HG03064 (cell line): ENCODE results near the gene XXYLT1.
"Not testable (repeated sequence)": the region's sequence is repeated elsewhere in the genome, so short reads cannot be mapped to it uniquely, and the experiment has no call there.

ENCODE experiments used
- ATAC-seq: cut with Tn5 transposase; IDR thresholded peaks from one replicate; pipeline ENCODE4 v1.9.1; 2021; ENCODE audit warnings: low read depth; ENCODE audit not compliant: unreplicated experiment

Gene XXYLT1

DNA sequence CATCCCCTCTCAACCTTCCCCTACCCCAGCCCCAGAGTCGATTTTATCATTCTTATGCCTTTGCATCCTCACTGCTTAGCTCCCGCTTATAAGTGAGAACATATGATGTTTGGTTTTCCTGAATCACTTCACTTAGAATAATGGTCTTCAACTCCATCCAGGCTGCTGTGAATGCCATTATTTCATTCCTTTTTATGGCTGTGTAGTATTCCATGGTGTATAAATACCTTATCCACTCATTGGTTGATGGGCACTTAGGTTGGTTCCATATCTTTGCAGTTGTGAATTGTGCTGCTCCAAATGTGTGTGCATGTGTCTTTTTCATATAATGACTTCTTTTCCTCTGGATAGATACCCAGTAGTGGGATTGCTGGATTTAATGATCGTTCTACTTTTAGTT, 233.4 kb downstream of the XXYLT1 start:
- not testable (repeated sequence) for ATAC-seq

DNA sequence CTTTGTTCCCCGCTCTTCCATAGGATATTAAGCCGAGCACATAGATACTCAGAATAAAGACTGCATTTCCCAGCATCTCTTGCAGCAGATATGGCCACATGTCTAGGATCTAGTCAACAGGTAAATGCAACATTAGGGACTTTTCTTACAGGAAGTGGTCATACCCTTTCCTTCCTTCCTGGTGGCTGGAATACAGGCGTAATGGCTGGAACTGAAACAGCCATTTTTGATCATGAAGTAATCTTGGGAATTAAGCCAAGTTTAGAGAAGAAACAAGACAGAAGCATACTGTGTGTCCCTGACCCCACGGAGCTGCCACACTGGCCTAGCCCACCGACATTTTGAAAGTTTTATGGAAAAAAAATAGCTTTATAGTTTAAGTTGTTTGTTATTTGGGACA, 234.0 kb downstream of the XXYLT1 start:
- ATAC-seq, result no peak

GRCh38 chr3:195036574-195036973, 234.4 kb downstream of the XXYLT1 start:
- ATAC-seq, result no peak

GRCh38 chr3:195036203-195036505, 234.8 kb downstream of the XXYLT1 start:
- no peak for ATAC-seq

GRCh38 chr3:195035345-195036202, 235.4 kb downstream of the XXYLT1 start:
- no peak for ATAC-seq

GRCh38 chr3:195034541-195034940, 236.4 kb downstream of the XXYLT1 start:
- no peak for ATAC-seq

DNA sequence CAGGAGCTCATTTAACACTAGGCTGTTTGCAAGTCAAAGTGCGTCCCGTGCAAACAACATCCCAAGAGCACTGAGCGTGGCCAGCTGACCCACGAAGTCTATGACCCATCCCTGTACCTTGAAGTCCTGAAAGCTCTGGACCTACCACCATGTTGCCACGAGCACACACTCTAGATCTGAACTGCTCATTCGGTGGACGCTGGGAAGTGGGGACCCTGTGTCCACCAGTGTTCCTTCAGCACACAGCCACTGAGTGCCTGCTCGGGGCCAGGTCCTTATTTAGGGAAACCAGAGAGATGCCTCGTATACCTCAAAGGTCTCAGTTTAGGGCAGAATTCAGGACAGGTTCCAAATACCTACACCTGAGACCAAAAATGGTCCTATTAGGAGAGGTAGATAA, 236.9 kb downstream of the XXYLT1 start:
- ATAC-seq, result no peak

GRCh38 chr3:195033531-195034091, 237.3 kb downstream of the XXYLT1 start:
- ATAC-seq, result no peak

DNA sequence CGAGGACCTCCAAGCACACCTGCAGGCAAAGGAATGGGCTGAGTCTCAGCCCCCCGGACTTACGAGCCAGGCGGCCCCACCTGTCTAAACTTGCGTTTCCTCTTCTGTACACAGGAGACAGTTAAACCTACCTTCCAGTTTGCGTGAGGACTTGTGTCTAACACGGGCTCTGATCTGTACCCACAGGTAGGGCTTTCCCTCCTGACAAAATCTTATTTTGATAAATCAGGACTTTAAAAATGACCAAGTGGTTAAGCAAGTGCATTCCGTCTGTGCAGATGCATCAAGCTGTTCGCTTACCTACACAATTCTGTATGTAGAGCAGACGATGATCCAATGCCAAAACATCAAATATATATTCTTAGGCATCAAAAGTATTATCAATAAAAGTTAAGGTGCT, 238.0 kb downstream of the XXYLT1 start:
- ATAC-seq, result no peak

DNA sequence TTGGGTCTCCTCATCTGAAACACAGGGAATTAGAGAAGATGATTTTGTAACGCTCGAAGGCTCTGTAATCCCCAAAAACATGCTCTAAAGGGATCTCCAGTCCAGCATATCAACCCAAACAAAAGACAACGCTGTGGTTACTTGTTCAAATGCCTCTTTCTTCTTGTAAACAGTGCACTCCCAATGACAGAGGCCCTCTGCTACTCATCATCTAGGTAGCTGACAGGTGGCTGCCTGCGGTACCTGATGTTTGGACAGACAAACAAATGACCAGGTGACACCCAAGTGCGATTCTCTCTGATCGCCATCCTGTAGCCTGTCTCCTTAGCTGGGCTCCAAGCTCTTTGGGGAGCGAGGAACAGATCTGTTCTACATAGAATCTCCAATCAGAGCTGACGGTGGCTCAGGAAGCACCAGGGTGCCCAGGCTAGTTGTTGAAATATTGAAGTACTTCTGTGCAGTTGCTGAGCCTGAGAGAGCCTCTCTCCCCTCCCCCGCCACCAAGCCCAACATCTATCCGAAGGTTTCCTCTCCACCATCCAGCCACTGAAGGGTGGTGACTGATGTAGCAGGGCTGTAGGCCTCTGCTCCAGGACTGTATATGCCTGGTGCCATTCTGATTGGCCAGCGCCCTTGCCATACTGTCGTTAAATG, 238.7 kb downstream of the XXYLT1 start:
- ATAC-seq, result no peak

DNA sequence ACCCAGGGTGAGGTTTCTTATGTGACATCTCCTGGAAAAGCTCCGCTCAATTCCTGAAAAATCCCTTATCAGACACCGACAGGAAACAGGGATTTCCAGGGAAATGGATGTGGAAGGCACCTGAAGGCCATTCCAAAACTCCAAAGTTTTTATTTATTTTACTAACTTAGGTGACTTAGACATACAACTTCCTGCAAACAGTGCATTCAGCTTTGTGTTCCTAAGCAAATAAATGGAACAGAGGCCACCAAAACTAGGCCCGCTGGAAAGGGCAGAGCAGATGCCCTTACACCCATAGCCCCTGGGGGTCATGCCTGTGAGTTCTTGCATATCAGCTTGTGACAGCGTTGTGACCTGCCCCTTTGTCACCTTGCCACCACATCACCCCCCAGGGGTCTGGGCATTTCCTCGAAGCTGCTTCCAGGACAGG, 239.4 kb downstream of the XXYLT1 start:
- ATAC-seq, result no peak

DNA sequence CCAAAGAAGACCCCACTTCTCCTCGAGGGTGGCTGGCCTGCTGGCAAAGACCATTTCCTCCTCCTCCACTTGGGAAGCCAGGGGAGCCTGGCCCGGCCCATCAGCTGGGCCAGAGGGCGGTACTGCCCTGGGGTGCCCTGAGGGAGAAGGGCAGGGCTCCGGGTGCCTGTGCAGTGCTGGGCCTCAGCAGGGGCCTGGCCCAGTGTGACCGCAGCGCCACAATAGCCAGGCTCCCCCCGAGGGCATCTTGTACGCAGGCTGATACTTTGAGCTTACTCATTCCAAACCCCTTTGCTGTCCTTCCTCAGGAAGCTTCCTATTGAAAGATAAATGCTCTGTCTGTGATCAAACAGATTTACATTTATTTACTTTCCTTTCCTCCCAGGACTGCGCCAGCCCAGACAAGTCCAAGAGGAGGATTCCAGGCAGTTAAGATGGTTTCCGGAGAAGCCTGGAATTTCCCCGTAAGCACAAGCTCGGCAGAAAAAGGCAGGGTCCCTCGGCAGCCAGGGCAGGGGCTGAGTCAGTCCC, 240.1 kb downstream of the XXYLT1 start:
- no peak for ATAC-seq

GRCh38 chr3:195028877-195029606, 241.9 kb downstream of the XXYLT1 start:
- no peak for ATAC-seq

- ATAC-seq, result no peak
Observed at GRCh38 chr3:195025884-195026200, 245.1 kb downstream of the XXYLT1 start.

DNA sequence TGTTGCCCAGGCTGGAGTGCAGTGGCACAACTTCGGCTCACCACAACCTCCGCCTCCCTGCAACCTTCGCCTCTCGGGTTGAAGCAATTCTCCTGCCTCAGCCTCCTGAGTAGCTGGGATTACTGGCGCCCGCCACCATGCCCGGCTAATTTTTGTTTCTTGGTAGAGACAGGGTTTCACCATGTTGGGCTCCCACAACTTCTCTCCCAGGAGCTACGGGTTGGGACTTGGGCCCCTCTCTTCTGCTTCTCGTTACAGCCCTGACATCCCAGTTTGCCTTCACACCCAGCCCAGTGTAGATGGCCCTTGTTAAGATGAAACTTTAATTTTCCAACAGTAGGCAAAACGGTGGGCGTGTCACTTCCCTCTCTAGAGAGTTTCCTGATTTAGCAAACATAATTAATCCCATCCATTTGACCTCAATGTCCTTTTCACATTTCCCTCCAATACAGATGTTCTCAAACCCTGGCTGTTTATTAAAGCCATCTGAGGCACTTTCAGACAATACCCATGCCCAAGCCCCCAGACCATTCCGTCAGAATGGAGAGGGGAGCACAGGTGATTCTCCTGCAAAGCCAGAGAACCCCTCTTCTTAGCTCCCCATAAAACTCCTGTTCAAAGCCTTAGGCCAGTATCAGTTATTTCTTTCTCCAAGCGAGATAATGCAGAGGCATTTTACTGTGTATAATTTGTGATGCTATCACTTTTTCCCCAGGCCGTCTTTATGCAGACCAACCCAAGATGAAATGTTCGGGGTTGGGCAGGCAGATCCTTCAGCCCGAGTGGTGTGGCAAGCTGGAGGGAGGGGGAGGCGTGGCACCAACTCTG, 245.7 kb downstream of the XXYLT1 start:
- ATAC-seq, result no peak

DNA sequence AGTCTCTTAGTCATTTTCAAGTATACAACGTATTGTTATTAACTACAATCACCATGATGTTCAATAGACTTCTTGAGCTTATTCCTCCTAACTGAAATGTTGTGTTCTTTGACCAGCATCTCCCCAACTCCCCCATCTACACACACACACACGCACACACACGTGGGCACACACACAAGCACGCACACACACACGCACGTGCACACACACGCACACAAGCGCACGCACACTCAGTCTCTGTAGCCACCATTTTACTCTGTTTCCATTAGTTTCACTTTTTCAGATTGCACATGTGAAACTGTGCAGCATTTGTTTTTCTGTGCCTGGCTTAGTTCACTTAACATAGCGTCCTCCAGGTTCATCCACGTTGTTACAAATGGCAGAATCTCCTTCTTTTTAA, 247.0 kb downstream of the XXYLT1 start:
- no peak for ATAC-seq

- no peak for ATAC-seq
Observed at GRCh38 chr3:195023576-195023975, 247.4 kb downstream of the XXYLT1 start.

GRCh38 chr3:195021692-195022091, 249.3 kb downstream of the XXYLT1 start:
- ATAC-seq, result no peak

- ATAC-seq, result no peak
Observed at GRCh38 chr3:195020921-195021320, 250.0 kb downstream of the XXYLT1 start.

- ATAC-seq, result no peak
Observed at GRCh38 chr3:195020185-195020584, 250.8 kb downstream of the XXYLT1 start.
